Upper lobe of left lung (tissue), 4 donors: ENCODE results near the gene TIMM44.

Experiments used
- POLR2A ChIP-seq, 4 donors: fragments of 450-650 bp; IDR thresholded peaks; one replicate each; pipeline ENCODE4 v1.5.1; 2016 to 2017; ENCODE audit warnings: antibody characterized with exemption in 4 of 4, mild to moderate bottlenecking in 2 of 4
- TF ChIP-seq, protein P1 (sequence below), 6 experiments: fragments of 450-650 bp in 4 of 6; fragments of 200-600 bp in 2 of 6; sonication (generic) in 2 of 6; IDR thresholded peaks; one replicate each; pipeline ENCODE4 v1.5.1; 2016 to 2019; ENCODE audit warnings: antibody characterized with exemption in 6 of 6

DNA sequence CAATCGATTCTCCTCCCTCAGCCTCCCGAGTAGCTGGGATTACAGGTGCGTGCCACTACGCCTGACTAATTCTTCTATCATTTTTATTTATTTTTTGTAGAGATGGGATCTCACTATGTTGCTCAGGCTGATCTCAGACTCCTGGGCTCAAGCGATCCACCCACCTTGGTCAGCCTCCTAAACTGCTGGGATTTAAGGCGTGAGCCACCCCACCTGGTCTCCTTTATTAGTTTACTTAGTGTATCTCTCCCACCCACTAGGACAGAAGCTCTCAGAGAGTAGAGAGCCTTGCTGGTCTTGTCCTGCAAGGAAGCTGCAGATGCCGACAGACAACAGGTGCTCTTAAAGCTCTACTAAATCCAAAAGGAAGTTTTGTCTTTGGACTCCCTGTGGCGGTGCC is 57.6 kb downstream of the TIMM44 start:
- TF ChIP-seq, protein P1, sequence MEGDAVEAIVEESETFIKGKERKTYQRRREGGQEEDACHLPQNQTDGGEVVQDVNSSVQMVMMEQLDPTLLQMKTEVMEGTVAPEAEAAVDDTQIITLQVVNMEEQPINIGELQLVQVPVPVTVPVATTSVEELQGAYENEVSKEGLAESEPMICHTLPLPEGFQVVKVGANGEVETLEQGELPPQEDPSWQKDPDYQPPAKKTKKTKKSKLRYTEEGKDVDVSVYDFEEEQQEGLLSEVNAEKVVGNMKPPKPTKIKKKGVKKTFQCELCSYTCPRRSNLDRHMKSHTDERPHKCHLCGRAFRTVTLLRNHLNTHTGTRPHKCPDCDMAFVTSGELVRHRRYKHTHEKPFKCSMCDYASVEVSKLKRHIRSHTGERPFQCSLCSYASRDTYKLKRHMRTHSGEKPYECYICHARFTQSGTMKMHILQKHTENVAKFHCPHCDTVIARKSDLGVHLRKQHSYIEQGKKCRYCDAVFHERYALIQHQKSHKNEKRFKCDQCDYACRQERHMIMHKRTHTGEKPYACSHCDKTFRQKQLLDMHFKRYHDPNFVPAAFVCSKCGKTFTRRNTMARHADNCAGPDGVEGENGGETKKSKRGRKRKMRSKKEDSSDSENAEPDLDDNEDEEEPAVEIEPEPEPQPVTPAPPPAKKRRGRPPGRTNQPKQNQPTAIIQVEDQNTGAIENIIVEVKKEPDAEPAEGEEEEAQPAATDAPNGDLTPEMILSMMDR (IDR thresholded peaks at IDR 0.05) = no peak
- TF ChIP-seq POLR2A (IDR thresholded peaks at IDR 0.05) = no peak
